SK-N-SH (cell line): ENCODE results near the gene GDPD5. TPM values are rescaled to one million over a fixed set of nuclear protein-coding genes. Genes with fewer than 3 reads are reported as not detected.

ENCODE experiments used
- CTCF ChIA-PET: fragments of 300-600, 350-600 bp; formaldehyde crosslinking; extraction: SDS; loops from one replicate; lab custom pipeline; 2021; lab: Yijun Ruan, JAX
- POLR2A ChIA-PET: fragments of 350-600 bp; sonication (Branson Sonifier 250); formaldehyde crosslinking; extraction: SDS; loops from one replicate; lab custom pipeline; 2020; ENCODE audit warnings: antibody characterized with exemption, inconsistent platforms; lab: Yijun Ruan, JAX
- DNase-seq: peaks from one replicate; pipeline ENCODE4 v3.0.0; 2012
- H2AFZ ChIP-seq: fragments of 200-600 bp; sonication (generic); 2 replicates; pipeline ENCODE4 v1.8.1; 2016; ENCODE audit warnings: antibody characterized with exemption, mild to moderate bottlenecking, low read depth
- H3F3A ChIP-seq: fragments of 200-600 bp; sonication (generic); replicated peaks from 2 replicates; pipeline ENCODE3; 2016; ENCODE audit warnings: antibody characterized with exemption, mild to moderate bottlenecking; ENCODE audit not compliant: insufficient read depth
- H3K27ac ChIP-seq, 2 experiments: fragments of 200-500 bp in 1 of 2; fragments of 200-600 bp in 1 of 2; sonication (Bioruptor generic) in 1 of 2; sonication (generic), shearing (Covaris generic) in 1 of 2; 2 replicates each; pipeline versions ENCODE4 v1.5.1 to v1.6.1; 2014 to 2016; ENCODE audit warnings: low read depth in 2 of 2, inconsistent platforms in 1 of 2, low read length in 1 of 2, mild to moderate bottlenecking in 1 of 2, mixed read lengths in 1 of 2
- H3K27me3 ChIP-seq: fragments of 200-600 bp; sonication (generic), shearing (Covaris generic); 2 replicates; pipeline ENCODE4 v1.6.1; 2016; ENCODE audit warnings: mixed run types; ENCODE audit not compliant: insufficient read depth
- H3K36me3 ChIP-seq, 2 experiments: fragments of 200-500 bp in 1 of 2; fragments of 200-600 bp in 1 of 2; sonication (Bioruptor generic) in 1 of 2; sonication (generic) in 1 of 2; replicated peaks in 1 of 2; 2 replicates each; pipeline versions ENCODE3 to v1.5.1; 2014 to 2016; ENCODE audit warnings: low read length in 1 of 2, mild to moderate bottlenecking in 1 of 2; ENCODE audit not compliant: insufficient read depth in 2 of 2, control insufficient read depth in 1 of 2
- H3K4me1 ChIP-seq, 2 experiments: fragments of 200-500 bp in 1 of 2; fragments of 200-600 bp in 1 of 2; sonication (Bioruptor generic) in 1 of 2; sonication (generic), shearing (Covaris generic) in 1 of 2; 2 replicates each; pipeline versions ENCODE4 v1.5.1 to v1.6.1; 2014 to 2016; ENCODE audit warnings: low read depth in 1 of 2, low read length in 1 of 2, mixed run types in 1 of 2; ENCODE audit not compliant: insufficient read depth in 2 of 2, control insufficient read depth in 1 of 2
- H3K4me2 ChIP-seq: fragments of 200-600 bp; sonication (generic), shearing (Covaris generic); 2 replicates; pipeline ENCODE4 v1.6.1; 2017; ENCODE audit warnings: mixed run types
- H3K4me3 ChIP-seq, 2 experiments: fragments of 200-500 bp in 1 of 2; fragments of 200-600 bp in 1 of 2; sonication (Bioruptor generic) in 1 of 2; sonication (generic), shearing (Covaris generic) in 1 of 2; 2 replicates each; pipeline versions ENCODE4 v1.5.1 to v1.8.1; 2014 to 2016; ENCODE audit warnings: low read depth in 2 of 2, inconsistent platforms in 1 of 2, low read length in 1 of 2, mild to moderate bottlenecking in 1 of 2, mixed read lengths in 1 of 2, moderate library complexity in 1 of 2
- H3K79me2 ChIP-seq: fragments of 200-600 bp; sonication (generic); 2 replicates; pipeline ENCODE4 v1.8.1; 2017; ENCODE audit warnings: mild to moderate bottlenecking; ENCODE audit not compliant: insufficient read depth
- H3K9ac ChIP-seq: fragments of 200-600 bp; sonication (generic); 2 replicates; pipeline ENCODE4 v1.6.1; 2017; ENCODE audit warnings: mixed run types
- H3K9me2 ChIP-seq: fragments of 200-600 bp; sonication (generic); 2 replicates; pipeline ENCODE4 v1.6.1; 2017; ENCODE audit warnings: mixed run types
- H3K9me3 ChIP-seq: fragments of 200-600 bp; sonication (generic); 2 replicates; pipeline ENCODE4 v1.6.1; 2017; ENCODE audit warnings: mixed run types, mild to moderate bottlenecking, moderate library complexity
- H4K20me1 ChIP-seq: fragments of 200-600 bp; sonication (generic); 2 replicates; pipeline ENCODE4 v1.6.1; 2017; ENCODE audit warnings: mild to moderate bottlenecking, mixed run types; ENCODE audit not compliant: insufficient read depth
- CHD2 ChIP-seq: fragments of 150-350 bp; IDR thresholded peaks from 2 replicates; pipeline ENCODE4 v1.6.1; 2018; ENCODE audit warnings: low read length; ENCODE audit not compliant: partially characterized antibody
- ELF1 ChIP-seq: IDR thresholded peaks from 2 replicates; pipeline ENCODE4 v1.4.0; 2012
- EP300 ChIP-seq, 2 experiments: IDR thresholded peaks; 2 replicates each; pipeline versions ENCODE4 v1.4.0 to v1.6.1; 2012; ENCODE audit warnings: borderline replicate concordance in 1 of 2, low read depth in 1 of 2, low read length in 1 of 2
- EZH2phosphoT487 ChIP-seq: fragments of 200-600 bp; sonication (generic); IDR thresholded peaks from 2 replicates; pipeline ENCODE4 v1.6.1; 2017; ENCODE audit warnings: low read depth, mixed run types, mild to moderate bottlenecking, antibody characterized with exemption, moderate library complexity, borderline replicate concordance
- FOXJ3 ChIP-seq: sonication (generic); formaldehyde crosslinking; IDR thresholded peaks from 2 replicates; pipeline ENCODE4 v1.5.1; 2020; ENCODE audit warnings: mild to moderate bottlenecking, missing genetic modification reagents
- FOXM1 ChIP-seq: IDR thresholded peaks from 2 replicates; pipeline ENCODE4 v1.4.0; 2012; ENCODE audit warnings: low read depth, mild to moderate bottlenecking
- GABPA ChIP-seq: IDR thresholded peaks from 2 replicates; pipeline ENCODE4 v1.4.0; 2012; ENCODE audit warnings: low read depth, mild to moderate bottlenecking
- MXI1 ChIP-seq: IDR thresholded peaks from 2 replicates; pipeline ENCODE4 v1.6.1; 2012; ENCODE audit warnings: mild to moderate bottlenecking, low read depth, low read length, improper control_type of control experiment
- NFIC ChIP-seq: IDR thresholded peaks from 2 replicates; pipeline ENCODE4 v1.4.0; 2012; ENCODE audit warnings: borderline replicate concordance
- NRF1 ChIP-seq: IDR thresholded peaks from 2 replicates; pipeline ENCODE4 v1.6.1; 2012; ENCODE audit warnings: low read depth, mild to moderate bottlenecking, low read length
- POLR2AphosphoS5 ChIP-seq: IDR thresholded peaks from 2 replicates; pipeline ENCODE4 v1.6.1; 2012; ENCODE audit warnings: low read depth, low read length
- RAD21 ChIP-seq: IDR thresholded peaks from 2 replicates; pipeline ENCODE4 v1.6.1; 2012; ENCODE audit warnings: mild to moderate bottlenecking, low read length
- RFX5 ChIP-seq: IDR thresholded peaks from 2 replicates; pipeline ENCODE4 v1.6.1; 2012; ENCODE audit warnings: mild to moderate bottlenecking, improper control_type of control experiment, low read length
- RXRA ChIP-seq: IDR thresholded peaks from 2 replicates; pipeline ENCODE4 v1.4.0; 2012; ENCODE audit warnings: low read depth, mild to moderate bottlenecking, borderline replicate concordance
- SIN3A ChIP-seq: IDR thresholded peaks from 2 replicates; pipeline ENCODE4 v1.6.1; 2012; ENCODE audit warnings: low read depth, mild to moderate bottlenecking, low read length, moderate library complexity, borderline replicate concordance
- SMC3 ChIP-seq: IDR thresholded peaks from 2 replicates; pipeline ENCODE4 v1.6.1; 2012; ENCODE audit warnings: low read depth, low read length, improper control_type of control experiment
- YY1 ChIP-seq: IDR thresholded peaks from 2 replicates; pipeline ENCODE4 v1.4.0; 2012; ENCODE audit warnings: low read depth, mild to moderate bottlenecking
- ZBTB33 ChIP-seq: IDR thresholded peaks from 2 replicates; pipeline ENCODE4 v1.4.0; 2012; ENCODE audit warnings: low read depth, borderline replicate concordance
- whole genome bisulfite sequencing: methylation state at CpG from one replicate; pipeline ENCODE4 v1.1.6; 2017; ENCODE audit warnings: low lambda C conversion rate; 5-methylcytosine and 5-hydroxymethylcytosine counted together
- polyA plus RNA-seq, 3 experiments: library from polyadenylated mRNA; depleted of rRNA; stranded (reverse); fragments of >200 nt; gene quantifications; 2 replicates each; pipeline ENCODE4 v1.2.3, GENCODE V29; 2012
- TF ChIP-seq, protein P1 (sequence below): IDR thresholded peaks from 2 replicates; pipeline ENCODE4; 2012
- TF ChIP-seq, protein P2 (sequence below): fragments of 150-350 bp; IDR thresholded peaks from 2 replicates; pipeline ENCODE4 v1.6.1; 2016; ENCODE audit warnings: mild to moderate bottlenecking, low read depth, low read length
- TF ChIP-seq, protein P3 (sequence below): IDR thresholded peaks from 2 replicates; pipeline ENCODE4 v1.6.1; 2012; ENCODE audit warnings: mild to moderate bottlenecking, low read depth, low read length, moderate library complexity
- TF ChIP-seq, protein P4 (sequence below): fragments of 200-600 bp; sonication (generic); IDR thresholded peaks from 2 replicates; pipeline ENCODE4 v1.6.1; 2017; ENCODE audit warnings: antibody characterized with exemption, mild to moderate bottlenecking, moderate library complexity

Gene GDPD5
- polyA plus RNA-seq, 1 of the 3 experiments (the other 2 are of a cell fraction): 2.2 TPM

DNA sequence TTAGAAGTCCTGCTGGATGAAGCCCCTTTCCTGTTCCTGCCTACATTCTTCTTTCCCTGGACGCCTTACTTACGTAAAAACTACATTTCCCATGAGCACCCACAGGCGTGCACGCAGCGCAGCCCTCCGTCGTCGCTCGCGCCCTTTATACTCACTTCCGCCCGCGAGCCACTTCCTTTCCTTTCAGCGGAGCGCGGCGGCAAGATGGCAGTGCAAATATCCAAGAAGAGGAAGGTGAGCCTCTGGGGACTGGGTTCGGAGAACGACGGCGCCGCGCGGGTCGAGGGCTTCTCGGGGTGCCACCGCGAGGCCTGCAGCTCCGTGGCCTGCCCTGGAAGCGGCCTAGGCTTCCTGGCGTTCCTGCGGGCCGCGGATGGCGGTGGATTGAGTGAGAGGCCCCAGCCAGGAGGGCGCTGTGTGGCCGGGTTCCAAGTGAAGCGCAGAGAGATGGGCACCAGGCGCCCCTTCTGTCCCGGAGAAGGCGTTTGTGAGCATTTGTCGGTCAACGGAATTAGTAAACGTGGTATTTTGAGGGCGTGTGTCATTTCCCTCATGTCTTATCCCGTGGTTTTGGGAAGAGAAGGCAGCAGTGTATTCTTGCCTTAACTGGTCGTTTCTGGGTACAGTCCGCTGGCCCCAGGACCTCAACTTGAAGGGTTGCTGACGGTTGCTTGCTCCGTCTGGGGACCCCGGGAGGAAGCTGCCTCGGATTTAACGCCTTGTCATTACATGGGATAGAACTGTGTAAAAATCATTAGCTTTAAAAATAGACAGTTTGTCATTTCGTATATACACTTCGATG lies 126.2 kb downstream of the GDPD5 start, which contains the start of gene RPS3:
TSS of gene RPS3 (plus strand) at position 175 of the 802 bp plus-strand sequence. CDS start at position 205, 30 bp downstream.
- Histone ChIP-seq H3K4me1 (peaks cover 22 to 31% of the 10 kb centered on the region in 2 experiments), H3K36me3 (peaks cover 35 to 36% of the 10 kb centered on the region in 2 experiments), H3K27me3 (no peaks in the 10 kb centered on the region), H4K20me1 (peaks cover 48% of the 10 kb centered on the region), H3K79me2 (peaks cover 52% of the 10 kb centered on the region), H3K9ac (peak within 1 kb of the TSS; percentile 92), H3K9me2 (no peaks in the 10 kb centered on the region), H3K9me3 (no peaks in the 10 kb centered on the region), H3K27ac (peak within 1 kb of the TSS; percentile 91 to 93), H3K4me3 (peak within 1 kb of the TSS; percentile 90 to 93), H3K4me2 (peak within 1 kb of the TSS; percentile 75), H2AFZ (peak within 1 kb of the TSS; percentile 83; the same call in 1 of the 2 replicates), H3F3A (peaks cover 21% of the 10 kb centered on the region)
- CTCF ChIA-PET: interaction anchor here (0.8 to 5.6 kb wide), 8 partner anchors 8 to 132 kb away, joined by 3 to 35 read pairs (median 5); partner anchors contain the start of gene GDPD5
- WGBS: under 1% methylated on average over 54 of the region's 55 CpGs
- peak; percentile 90 for DNase-seq
- POLR2A ChIA-PET: interaction anchor here (1.1 to 2.0 kb wide), 3 partner anchors 28 to 155 kb away, joined by 3 to 7 read pairs (median 5); no protein-coding TSS in a partner anchor
- TF ChIP-seq POLR2AphosphoS5 (peak; percentile 100), CHD2 (peak; percentile 76), NFIC (peak; percentile 43; the same call in 1 of the 2 replicates), GABPA (peak; percentile 91), FOXJ3 (no peak), RXRA (no peak; the same call in 1 of the 2 replicates), SMC3 (no peak), YY1 (peak; percentile 93), NRF1 (peak; percentile 24; the same call in 1 of the 2 replicates), RAD21 (no peak), SIN3A (no peak; the same call in 1 of the 2 replicates), FOXM1 (no peak; the same call in 1 of the 2 replicates), EP300 (IDR thresholded peaks at IDR 0.05; ENCODE audit: borderline replicate concordance in 1 of 2, low read depth in 1 of 2, low read length in 1 of 2) (peak in 1 of 2 experiments; percentile 50; a peak in 1 of 4 replicates), EZH2phosphoT487 (no peak), ZBTB33 (0 out of 2 replicates have a peak, but pooled peaks have one; percentile 30), ELF1 (peak; percentile 98), RFX5 (no peak), MXI1 (peak; percentile 80)
- TF ChIP-seq, protein P1, sequence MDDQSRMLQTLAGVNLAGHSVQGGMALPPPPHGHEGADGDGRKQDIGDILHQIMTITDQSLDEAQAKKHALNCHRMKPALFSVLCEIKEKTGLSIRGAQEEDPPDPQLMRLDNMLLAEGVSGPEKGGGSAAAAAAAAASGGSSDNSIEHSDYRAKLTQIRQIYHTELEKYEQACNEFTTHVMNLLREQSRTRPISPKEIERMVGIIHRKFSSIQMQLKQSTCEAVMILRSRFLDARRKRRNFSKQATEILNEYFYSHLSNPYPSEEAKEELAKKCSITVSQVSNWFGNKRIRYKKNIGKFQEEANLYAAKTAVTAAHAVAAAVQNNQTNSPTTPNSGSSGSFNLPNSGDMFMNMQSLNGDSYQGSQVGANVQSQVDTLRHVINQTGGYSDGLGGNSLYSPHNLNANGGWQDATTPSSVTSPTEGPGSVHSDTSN: no peak
- TF ChIP-seq, protein P2, sequence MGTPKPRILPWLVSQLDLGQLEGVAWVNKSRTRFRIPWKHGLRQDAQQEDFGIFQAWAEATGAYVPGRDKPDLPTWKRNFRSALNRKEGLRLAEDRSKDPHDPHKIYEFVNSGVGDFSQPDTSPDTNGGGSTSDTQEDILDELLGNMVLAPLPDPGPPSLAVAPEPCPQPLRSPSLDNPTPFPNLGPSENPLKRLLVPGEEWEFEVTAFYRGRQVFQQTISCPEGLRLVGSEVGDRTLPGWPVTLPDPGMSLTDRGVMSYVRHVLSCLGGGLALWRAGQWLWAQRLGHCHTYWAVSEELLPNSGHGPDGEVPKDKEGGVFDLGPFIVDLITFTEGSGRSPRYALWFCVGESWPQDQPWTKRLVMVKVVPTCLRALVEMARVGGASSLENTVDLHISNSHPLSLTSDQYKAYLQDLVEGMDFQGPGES: no peak
- TF ChIP-seq, protein P3, sequence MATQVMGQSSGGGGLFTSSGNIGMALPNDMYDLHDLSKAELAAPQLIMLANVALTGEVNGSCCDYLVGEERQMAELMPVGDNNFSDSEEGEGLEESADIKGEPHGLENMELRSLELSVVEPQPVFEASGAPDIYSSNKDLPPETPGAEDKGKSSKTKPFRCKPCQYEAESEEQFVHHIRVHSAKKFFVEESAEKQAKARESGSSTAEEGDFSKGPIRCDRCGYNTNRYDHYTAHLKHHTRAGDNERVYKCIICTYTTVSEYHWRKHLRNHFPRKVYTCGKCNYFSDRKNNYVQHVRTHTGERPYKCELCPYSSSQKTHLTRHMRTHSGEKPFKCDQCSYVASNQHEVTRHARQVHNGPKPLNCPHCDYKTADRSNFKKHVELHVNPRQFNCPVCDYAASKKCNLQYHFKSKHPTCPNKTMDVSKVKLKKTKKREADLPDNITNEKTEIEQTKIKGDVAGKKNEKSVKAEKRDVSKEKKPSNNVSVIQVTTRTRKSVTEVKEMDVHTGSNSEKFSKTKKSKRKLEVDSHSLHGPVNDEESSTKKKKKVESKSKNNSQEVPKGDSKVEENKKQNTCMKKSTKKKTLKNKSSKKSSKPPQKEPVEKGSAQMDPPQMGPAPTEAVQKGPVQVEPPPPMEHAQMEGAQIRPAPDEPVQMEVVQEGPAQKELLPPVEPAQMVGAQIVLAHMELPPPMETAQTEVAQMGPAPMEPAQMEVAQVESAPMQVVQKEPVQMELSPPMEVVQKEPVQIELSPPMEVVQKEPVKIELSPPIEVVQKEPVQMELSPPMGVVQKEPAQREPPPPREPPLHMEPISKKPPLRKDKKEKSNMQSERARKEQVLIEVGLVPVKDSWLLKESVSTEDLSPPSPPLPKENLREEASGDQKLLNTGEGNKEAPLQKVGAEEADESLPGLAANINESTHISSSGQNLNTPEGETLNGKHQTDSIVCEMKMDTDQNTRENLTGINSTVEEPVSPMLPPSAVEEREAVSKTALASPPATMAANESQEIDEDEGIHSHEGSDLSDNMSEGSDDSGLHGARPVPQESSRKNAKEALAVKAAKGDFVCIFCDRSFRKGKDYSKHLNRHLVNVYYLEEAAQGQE: peak; percentile 81
- TF ChIP-seq, protein P4, sequence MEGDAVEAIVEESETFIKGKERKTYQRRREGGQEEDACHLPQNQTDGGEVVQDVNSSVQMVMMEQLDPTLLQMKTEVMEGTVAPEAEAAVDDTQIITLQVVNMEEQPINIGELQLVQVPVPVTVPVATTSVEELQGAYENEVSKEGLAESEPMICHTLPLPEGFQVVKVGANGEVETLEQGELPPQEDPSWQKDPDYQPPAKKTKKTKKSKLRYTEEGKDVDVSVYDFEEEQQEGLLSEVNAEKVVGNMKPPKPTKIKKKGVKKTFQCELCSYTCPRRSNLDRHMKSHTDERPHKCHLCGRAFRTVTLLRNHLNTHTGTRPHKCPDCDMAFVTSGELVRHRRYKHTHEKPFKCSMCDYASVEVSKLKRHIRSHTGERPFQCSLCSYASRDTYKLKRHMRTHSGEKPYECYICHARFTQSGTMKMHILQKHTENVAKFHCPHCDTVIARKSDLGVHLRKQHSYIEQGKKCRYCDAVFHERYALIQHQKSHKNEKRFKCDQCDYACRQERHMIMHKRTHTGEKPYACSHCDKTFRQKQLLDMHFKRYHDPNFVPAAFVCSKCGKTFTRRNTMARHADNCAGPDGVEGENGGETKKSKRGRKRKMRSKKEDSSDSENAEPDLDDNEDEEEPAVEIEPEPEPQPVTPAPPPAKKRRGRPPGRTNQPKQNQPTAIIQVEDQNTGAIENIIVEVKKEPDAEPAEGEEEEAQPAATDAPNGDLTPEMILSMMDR: peak; percentile 48
